Activated CD4-positive, alpha-beta T cell treated with anti-CD3 and anti-CD28 coated beads for 1 hour (primary cell): ENCODE results near the gene COX7B2.

ENCODE experiments used
- DNase-seq: peaks from one replicate; pipeline ENCODE4 v3.0.0-alpha.2; 2020

COX7B2 gene, protein sequence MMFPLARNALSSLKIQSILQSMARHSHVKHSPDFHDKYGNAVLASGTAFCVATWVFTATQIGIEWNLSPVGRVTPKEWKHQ

DNA sequence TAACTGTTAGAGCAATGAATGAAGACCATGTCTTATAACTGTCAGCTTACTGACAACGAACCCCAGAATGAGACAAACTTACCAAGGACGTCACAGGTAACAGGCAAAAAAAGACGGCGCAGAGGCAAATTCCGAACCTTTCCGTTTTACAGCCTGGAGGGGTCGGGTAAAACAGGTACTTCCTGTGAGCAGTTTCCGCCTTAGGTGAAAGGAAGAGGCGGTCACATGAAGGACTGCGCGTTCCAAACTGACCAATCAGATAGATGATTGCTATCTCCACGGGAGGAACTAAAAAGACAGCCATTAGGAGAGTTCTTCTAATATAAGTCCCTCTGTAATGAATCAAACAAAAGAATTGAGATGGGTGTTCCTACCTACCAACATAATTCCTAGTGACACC, at the start of gene COX7B2:
Gene COX7B2, minus strand, starts transcription at position 168 of the 400 bp plus-strand sequence. CDS start 174,053 bp downstream, outside the sequence.
- no peak for DNase-seq

- DNase-seq: no peak
These were observed 47.4 kb upstream of the COX7B2 start for GRCh38 chr4:46956451-46956850.

DNA sequence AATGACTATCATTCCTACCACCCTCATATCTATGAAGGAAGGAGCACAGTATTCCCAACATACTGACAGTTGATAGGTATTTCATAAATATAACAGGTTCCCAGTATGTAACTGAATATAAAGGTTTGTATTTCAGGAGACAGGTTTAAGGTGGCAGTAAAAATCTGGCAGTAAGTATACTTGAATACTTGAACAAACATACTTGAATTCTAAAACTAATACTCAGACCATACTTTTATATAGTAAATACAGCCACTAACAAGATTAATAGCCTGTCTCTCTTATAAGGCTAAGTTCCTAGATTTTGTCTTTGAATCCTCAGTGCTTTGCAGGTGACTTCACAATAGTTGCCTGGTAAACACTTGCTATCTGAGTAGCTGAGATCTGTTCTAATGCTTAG, 46.6 kb upstream of the COX7B2 start:
- DNase-seq: no peak

GRCh38 chr4:46954643-46955042, 45.6 kb upstream of the COX7B2 start:
- DNase-seq: no peak

DNA sequence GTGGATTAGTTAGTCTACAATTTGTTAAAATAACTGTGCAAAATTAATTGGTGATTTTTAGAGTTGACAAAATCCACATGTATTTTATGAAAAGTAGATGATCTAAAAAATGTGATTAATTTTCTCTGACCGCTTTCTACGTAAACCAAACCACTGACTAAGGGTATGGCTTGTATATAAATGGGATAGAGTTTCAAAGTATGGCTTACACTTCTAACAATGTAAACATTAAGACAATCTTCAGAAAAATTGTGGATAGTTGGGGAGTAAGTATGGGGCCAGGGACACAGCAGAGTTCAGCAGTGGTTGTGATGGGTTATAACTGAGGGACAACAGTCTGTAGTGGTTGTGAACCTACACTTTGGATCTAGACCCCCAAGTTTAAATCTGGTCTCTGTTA, 44.5 kb upstream of the COX7B2 start:
- DNase-seq: no peak

- DNase-seq: no peak
These were observed 43.4 kb upstream of the COX7B2 start for GRCh38 chr4:46952451-46952850.

DNA sequence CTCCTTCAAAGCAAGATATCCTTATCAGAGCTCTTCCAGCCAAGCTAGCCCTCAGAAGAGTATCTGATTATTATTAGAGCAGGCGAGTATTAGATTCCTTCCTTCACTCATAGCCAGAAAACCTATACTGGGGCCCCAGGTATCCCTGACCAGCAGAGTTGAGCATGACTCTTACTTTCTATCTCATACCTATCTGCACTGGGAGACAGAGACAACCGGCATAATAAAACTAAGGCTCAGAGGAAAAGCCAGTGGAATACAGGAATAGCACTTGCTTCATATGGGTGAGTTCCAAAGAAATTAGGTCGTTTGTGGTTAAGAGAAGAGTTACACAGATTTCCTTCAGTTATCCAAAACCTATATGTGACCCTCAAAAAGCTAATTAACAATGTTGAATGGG, 41.8 kb upstream of the COX7B2 start:
- DNase-seq: no peak

- no peak for DNase-seq
These were observed 40.8 kb upstream of the COX7B2 start for GRCh38 chr4:46949822-46950221.

DNA sequence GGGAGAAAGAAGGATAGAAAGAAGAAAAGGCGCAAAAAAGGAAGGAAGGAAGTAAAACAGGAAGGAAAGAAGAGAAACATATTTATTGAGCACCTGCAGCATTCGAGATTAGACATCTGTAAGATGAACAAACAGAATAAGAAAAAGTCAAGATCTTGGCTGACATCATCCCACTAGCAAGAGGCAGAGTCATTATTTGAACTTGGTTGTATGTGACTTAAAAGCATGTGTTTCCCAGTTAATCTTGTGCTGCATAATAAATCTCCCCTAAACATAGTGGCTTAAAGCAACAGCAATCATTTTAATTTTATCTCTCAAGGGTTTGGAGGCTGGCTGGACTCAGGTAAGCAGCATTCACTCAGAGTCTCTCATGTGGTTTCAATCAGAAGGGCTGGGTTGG, 38.5 kb upstream of the COX7B2 start:
- no peak for DNase-seq

DNA sequence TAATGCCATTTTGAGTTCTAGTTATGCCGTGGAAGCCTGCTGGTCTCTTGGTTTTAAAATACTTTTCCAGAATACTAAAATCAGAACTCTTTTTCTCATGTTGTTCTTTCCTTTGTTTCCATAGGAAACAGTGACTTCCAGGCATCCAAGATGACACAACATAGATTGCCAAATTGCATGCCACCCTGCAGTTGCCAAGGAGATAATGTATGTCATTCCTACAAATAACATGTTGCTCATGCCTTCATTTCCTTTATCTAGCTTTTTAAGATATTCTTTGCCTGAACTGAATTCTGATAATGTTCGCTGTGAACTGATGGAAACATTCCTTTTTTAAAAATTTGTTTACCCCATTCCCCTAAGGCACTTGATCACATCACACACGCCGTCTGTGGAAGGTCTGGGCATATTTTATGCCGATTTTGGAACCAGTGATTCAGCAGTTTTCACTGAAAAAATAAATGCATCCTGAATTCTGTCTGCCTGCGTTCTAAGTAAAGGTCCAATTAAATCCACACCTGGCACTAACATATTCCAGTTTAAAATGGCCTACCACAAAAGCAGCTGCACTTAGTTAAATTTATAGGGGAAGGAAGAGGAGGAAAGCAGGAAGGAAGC, 38.0 kb upstream of the COX7B2 start:
- no peak for DNase-seq

GRCh38 chr4:46945062-46945461, 36.0 kb upstream of the COX7B2 start:
- DNase-seq: no peak

DNA sequence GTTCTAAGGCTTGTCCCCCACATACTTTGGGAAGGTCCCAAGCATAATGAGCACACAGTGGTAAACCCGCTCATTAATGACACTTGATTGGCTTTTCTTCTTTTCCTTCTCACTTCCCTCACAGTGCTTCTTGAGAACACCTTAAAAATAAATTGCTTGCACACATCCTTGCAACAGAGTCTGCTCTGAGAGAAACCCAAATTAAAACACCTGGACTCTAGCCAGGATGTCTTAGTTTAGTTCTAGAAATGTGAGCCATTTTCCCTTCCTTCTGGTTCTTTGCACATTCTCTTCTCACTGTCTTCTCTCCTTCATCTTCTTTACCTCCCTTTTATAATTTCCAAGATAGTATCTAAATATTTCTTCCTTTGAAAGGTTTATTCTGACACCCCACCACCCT, 35.3 kb upstream of the COX7B2 start:
- no peak for DNase-seq

DNA sequence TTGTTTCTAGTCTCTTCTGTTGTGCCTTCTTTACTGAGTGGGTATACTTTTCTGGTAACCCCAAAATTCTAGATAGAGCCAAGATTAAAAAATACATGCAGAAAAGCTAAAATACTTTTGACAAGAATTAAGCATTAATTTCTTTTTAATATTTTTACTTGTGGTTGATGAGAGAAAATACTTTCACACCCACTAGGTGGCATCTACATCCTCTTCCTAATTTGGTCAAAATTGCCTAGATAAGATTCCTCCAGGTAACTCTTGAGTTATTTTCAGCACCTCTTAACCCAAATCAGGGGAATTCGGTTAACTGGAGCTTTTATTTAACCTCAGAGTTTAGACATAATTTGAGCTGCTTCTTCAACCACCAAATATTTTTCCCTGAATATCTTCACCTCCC, 28.4 kb upstream of the COX7B2 start:
- no peak for DNase-seq

DNA sequence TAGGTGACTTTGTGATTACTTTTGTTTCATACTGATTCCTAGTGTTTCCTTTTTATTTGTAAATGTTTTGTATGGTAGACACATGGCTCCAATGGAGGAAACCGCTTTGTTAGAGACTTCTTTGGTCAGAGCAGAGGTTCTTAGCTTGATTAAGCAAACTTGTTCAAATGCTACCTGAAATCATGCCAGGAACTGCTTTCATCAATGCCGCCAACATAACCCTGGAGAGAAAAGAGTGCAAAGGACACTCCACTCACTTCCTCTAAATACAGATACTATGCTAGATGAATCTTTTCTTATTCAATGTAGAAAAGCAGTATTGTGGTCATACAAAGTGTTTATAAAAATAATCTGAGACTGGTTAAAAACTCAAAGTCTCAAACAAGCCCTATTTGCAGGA, 25.7 kb upstream of the COX7B2 start:
- DNase-seq: no peak

DNA sequence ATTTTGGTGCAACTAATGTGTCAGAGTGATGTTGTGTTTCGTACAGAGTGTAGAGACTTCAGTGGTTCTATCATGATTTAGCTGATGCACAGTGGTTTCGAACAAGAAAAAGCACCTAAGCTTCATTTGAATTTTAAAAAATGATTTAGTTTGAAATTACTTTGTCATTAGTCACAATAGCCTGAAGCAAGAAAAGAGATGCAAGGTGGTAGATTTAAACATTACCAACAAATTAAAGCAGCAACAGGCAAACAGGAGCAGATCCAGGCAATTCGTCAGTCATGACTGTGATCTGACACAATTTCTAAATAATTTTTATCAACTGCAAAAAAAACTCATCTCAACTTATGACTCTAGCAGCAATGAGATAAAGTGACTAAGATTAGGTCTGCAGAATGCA, 24.6 kb upstream of the COX7B2 start:
- no peak for DNase-seq

DNA sequence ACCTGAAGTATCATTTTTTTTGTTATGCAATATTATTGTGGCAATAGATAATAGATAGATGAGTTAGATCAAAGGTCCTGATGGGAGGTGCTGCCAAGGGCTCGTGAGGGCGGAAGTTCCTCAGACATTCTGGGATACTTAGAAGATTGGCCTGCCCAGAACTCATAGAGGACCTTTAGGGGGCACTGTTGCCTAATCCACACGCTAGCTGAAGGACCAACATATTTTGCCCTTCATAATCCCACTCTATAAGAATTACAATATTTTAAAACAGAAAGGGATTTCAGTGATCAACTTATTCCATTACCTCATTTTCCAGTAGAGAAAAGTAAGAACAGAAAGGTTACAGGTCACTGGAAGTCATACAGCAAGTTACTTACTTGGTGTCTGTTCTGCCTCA, 22.9 kb upstream of the COX7B2 start:
- DNase-seq: no peak

DNA sequence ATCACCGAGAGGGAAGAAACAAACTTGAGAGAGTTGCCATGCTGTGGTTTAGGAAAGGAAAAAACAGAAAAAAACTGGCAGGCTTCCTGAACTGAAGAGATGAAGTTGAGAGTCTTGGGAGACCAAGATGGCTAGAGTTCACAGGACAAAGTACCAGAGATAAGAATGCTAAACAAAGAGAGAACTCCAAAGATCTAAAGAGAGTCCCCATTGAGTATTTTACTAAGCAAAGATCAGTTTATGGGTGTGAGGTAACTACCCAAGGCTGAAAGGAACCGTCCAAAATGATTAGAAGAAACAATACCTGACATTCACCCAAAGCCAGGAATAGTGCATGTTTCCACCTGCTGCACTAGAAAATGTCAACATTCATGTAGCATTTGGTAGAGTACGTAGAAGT, 21.8 kb upstream of the COX7B2 start:
- no peak for DNase-seq

GRCh38 chr4:46927201-46927600, 18.2 kb upstream of the COX7B2 start:
- DNase-seq: no peak

- no peak for DNase-seq
These were observed 15.9 kb upstream of the COX7B2 start for GRCh38 chr4:46924789-46925529.

GRCh38 chr4:46922205-46922604, 13.2 kb upstream of the COX7B2 start:
- no peak for DNase-seq

DNA sequence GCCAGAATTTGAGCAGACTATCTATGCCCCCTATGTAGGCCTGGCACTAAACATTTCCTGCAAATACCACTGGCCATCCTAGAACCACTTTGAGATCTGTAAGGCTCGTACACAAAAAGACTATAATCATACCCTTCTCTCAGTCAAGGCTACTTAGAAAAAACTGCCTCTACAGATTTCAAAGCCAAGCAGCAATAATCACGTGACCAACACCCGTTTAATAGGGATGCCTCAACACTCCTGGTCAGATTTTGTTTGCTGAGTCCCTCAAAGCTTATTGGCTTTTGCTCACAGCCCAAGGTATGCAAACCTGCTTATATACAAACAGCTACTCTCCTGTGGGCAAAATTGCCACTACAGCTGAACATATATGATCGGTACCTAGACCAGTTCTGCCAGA, 897 bp downstream of the COX7B2 start:
- no peak for DNase-seq

DNA sequence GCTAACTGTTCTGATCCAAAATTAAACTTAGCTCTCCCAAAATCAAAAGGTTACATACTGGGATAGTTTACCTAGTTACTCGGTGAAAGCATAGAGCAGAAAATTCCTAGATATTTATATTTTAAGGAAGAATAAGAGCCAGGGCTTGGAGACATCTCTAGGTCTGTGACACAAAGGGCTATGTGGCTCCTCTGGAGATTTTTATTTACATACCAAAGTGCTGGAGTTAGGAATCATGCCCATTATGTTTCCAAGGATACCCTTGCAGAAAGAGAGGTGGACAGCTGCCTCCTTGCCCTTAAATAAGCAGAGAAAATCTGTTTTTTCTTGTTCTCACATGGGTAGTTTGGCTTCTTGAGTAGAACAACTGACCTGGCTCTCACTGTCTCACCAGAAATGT, 9.0 kb downstream of the COX7B2 start:
- no peak for DNase-seq

GRCh38 chr4:46894826-46895225, 14.2 kb downstream of the COX7B2 start:
- DNase-seq: no peak

- DNase-seq: no peak
These were observed 19.0 kb downstream of the COX7B2 start for GRCh38 chr4:46890056-46890455.

- DNase-seq: no peak
These were observed 19.6 kb downstream of the COX7B2 start for GRCh38 chr4:46889410-46889809.
